Hematopoietic multipotent progenitor cell treated with erythropoietin and hydrocortisone succinate and interleukin-3 and kit ligand, for 4 days (in vitro differentiated cells): ENCODE measurements around the gene ANTXR1.

Source experiments
- DNase-seq: peaks from one replicate; pipeline ENCODE4 v3.0.0-alpha.2; 2015

The ANTXR1 gene

DNA sequence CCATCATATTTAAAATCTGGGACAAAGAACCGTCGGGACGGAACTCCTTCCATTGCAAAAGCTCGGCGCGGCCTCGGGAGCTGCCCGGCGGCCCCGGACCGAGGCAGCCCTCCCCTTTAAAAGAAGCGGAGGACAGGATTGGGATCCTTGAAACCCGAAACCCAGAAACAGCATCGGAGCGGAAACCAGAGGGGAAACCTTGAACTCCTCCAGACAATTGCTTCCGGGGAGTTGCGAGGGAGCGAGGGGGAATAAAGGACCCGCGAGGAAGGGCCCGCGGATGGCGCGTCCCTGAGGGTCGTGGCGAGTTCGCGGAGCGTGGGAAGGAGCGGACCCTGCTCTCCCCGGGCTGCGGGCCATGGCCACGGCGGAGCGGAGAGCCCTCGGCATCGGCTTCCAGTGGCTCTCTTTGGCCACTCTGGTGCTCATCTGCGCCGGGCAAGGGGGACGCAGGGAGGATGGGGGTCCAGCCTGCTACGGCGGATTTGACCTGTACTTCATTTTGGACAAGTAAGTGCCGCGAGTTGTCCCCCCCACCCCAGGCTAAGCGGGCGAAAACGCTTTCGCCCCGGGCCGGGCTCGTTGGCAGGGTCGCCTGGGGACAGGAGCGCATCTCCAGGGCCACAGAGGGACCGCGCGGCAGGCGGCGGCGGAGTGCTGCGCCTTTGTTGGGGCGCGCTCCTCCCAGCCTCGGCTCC, at the start of gene ANTXR1:
Gene ANTXR1, plus strand, starts transcription at position 38 of the 698 bp plus-strand sequence. Its CDS starts 321 bp downstream, at position 359.
- DNase-seq = peak; percentile 43

DNA sequence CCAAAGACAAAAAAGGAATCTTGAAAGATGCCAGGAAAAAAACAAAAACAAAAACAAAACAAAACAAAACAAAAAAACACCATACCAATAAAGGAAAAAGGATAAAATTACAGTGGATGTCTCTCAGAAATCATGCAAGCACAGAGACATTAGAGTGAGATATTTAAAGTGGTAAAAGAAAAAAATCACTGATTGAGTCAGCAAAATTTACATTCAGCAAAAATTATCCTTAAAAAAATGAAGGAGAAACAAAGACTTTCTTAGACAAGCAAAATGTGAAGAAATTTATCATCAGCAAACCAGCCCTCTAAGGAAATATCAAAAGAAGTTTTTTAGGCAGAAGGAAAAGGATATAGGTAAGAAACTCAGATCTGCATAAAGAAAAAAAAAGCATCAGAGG, 48.7 kb upstream of the ANTXR1 start:
- DNase-seq = no peak

DNA sequence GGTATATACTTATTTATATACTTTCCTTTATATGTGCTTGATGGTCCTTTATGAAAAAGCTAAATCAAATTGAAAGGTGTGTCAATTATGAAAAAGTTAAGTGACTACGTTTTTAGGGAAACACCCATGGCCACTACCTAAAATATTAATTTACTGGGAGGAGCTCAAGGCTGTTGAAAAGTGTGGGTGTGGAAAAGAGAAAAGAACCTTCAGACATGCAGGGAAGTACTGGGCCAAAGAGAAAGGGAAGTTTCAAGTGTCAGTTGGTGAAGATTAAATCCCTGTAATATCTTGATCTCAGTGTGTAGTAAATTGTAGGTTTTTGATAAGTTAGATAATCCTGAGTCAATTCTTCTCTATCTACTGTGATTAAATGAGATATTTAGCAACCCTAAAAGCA, 44.8 kb upstream of the ANTXR1 start:
- DNase-seq = no peak

DNA sequence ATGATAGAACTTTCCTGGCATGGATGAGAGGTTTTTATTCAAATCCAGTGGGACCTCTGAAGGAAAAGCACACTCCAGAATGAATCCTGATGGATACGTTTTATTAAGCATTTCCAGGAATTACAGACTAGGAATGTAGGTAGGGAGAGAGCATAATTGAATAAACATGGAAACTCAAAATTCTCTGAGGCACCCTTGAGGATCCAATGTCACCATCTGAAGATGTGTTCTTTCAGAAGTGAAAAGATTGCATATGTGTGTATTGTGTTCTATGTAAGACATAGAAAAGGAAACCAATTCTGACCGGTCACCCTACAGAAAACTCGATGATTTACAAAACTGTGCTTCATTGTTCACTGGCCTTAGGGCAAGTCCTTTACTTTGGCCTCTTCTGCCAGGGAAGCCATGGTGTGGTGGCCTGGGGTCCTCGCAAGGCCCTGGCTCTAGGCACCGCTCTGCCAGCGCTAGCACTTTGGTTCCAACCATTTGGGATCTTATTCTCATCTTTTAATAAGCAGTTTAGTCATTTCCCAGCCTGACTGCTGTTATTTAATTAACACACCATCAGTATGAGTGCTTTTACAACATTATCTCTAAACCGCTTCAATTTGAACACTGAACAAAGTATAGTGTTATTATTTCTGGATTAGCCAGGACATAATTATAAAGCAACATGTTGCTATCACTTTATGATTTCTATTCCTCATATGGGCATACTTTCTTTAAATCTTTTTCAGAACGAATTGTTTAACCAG, 43.1 kb upstream of the ANTXR1 start:
- DNase-seq = no peak

DNA sequence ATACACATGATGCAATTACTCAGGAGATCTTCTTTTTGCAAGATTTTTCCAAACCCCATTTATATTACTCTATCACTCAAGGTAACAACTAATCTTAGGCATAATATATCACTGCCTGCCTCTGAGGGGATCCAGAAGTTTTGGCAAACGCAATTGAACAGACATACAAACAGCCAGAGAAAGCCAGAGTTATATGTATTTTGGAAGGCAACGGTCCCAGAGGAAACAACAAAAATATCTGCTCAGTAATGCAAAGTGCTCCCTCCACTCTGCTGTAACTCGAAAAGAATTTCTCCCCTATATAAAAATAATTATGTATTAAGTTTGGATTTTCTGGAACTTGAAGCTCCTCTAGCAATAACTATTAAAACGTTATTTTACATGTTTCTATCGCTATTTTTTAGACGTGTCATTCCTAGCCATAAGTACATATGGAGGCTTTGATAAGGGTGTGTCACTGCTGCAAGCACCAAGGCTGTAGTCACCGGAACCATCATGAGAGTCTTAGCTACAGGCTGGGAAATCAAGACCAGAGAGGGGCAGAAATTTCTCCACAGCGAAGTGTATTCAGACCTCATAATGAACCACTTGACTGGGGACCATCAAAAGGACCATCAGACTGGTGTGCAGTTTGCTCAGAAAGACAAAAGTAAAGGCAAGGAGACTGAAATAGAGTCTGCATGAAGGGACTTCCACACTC, 42.3 kb upstream of the ANTXR1 start:
- peak; percentile 14 for DNase-seq

DNA sequence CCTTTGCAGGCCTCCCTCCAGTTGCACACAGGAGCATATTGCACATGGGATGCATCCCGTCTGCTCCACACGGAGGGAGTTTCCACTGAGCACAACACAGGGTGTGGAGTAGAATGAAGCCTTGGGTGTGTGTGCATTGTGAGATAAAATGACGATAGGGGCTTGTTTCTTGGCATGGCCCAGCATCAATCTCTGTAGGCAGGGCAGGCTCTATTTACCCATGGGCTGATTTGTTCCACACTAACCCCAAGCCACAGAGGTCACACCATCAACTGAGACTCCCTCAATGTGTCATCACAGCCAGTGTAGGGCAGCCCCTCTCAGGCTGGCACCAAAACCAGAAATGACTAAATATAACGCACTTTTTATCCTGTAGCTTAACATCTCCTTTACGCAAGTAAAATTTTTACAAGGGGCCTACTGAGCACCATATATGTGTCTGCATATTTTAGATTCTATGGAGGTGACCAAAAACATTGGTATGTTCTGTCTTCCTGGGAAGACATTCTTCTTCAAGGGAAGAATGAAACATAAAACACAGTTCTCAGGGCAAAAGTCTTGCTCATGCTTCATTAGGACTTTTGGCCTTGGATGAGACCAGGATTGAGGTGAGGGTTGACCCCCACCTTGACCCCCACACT, 41.3 kb upstream of the ANTXR1 start:
- peak; percentile 8 for DNase-seq

DNA sequence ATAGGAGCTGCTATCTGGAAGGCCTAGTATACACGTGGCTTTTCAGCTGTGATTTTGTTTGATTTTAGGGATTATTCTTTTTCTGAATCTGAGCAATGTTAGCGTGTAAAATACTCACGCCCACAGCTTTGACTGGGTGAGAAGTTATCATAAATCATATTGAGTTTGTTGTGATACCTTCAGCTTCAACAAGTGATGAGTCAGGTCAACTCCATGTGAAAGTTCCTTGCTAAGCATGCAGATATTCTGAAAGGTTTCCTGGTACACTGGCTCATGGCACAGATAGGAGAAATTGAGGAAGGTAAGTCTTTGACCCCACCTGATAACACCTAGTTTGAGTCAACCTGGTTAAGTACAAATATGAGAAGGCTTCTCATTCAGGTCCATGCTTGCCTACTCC, 38.7 kb upstream of the ANTXR1 start, which contains the start of gene GKN1:
Gene GKN1, plus strand, starts transcription at position 386 of the 400 bp plus-strand sequence. CDS start 42 bp downstream, outside the sequence.
- no peak for DNase-seq

DNA sequence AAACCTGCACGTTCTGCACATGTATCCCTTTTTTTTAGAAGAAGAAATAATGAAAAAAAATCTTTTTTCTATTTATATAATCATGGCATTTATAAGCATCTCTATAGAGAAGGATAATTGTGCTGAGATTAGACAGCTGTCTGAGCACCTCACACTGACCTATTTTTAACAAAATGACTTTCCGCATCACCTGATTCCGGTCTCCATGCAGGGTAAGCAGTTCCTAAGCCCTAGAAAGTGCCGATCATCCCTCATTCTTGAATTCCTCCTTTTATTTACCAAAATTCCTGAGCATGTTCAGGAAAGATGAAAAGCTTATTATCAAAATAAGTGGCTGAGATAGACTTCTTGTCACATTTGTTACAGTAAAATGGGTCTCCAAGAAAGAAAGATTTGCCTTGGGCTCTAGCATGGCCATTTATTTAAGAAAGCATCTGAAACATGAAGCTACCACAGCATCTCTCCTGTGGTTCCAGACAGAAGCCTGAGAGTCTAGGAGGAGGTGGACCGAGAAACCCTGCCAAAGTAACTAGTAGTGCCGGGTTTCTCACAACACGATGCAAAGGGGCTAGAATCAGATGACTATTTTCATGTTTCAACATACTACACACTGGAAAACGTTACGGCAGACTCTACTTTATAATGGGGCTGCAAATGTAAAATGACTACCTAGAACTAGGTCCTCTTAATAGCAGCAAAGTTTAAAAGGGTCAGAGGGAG, 37.9 kb upstream of the ANTXR1 start:
- DNase-seq = no peak

DNA sequence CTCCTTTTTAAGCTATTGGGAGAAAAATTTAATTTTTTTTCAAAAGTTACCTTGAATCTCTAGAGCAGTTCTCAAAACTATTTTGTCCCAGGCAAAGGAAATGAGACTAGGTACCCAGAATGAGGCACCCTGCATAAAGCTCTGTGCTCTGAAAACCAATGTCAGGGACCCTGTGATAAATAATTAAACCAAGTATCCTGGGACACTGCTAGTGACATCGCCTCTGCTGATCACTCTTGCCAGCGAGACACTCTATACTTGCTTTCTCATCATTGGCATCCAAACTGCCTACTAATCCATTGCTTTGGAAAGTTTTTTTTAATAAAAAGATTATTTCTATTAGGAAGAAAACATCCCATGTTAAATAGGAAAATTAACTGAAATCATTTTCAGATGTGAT, 37.1 kb upstream of the ANTXR1 start:
- no peak for DNase-seq

DNA sequence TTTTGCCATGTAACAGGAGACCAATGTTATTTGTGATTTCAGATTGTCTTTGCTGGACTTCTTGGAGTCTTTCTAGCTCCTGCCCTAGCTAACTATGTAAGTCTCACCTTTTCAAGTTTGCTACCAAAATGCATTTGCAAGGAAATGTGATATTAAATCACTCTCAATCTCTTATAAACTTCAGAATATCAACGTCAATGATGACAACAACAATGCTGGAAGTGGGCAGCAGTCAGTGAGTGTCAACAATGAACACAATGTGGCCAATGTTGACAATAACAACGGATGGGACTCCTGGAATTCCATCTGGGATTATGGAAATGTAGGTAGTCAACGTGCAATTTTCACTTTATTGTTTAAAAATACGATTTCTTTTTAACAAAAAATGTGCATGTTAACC, 35.5 kb upstream of the ANTXR1 start:
- no peak for DNase-seq

DNA sequence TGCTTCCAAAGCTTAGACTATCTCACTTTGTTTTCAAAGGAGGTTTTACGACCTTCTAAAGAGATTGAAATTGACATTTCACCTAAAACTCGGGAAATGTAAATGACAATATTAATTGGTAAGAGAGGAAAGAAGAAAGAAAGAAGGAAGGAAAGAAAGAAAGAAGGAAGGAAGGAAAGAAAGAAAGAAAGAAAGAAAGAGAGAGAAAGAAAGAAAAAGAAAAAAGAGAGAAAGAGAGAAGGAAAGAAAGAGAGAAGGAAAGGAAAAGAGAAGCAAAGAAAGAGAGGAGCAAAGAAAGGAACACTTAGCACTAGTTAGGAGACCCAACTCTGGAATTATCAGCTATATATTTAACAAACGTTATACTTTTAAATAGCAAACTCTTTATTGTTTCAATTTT, 34.9 kb upstream of the ANTXR1 start:
- DNase-seq = no peak

DNA sequence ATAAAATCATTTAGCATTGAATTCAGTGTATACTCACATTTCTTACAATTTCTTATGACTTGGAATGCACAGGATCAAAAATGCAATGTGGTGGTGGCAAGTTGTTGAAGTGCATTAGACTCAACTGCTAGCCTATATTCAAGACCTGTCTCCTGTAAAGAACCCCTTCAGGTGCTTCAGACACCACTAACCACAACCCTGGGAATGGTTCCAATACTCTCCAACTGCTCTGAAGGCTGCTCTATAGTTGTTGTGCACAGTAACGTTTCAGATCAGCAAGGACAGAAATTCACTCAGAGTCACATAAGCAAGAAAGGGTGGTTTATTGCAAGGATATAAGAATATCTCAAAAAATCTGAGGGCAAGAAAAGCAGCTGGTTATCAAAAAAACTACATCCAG, 32.0 kb upstream of the ANTXR1 start:
- DNase-seq = peak; percentile 7

DNA sequence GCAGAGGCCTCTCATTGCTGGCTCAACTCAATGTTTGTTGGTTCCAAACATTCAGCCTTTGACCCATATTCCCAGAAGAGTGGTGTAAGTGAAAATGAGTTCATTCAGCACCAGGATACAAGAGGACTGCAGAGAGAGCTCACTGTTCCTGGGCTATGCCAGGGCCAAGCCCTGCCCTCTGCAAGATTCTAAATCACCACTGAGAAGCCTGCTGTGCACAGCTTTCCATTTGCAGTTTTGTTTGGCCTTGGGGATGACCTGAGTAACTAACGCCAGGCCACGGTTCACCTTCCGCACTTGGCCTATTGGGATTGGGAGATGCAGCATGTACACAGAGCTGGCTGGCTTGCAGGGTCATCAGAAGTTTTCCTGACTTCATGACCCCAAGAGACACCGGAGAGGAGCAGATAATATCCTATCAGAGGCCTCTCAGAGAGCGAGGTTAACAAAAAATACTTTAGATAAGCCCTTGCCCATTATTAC, 25.9 kb upstream of the ANTXR1 start:
- DNase-seq = no peak

DNA sequence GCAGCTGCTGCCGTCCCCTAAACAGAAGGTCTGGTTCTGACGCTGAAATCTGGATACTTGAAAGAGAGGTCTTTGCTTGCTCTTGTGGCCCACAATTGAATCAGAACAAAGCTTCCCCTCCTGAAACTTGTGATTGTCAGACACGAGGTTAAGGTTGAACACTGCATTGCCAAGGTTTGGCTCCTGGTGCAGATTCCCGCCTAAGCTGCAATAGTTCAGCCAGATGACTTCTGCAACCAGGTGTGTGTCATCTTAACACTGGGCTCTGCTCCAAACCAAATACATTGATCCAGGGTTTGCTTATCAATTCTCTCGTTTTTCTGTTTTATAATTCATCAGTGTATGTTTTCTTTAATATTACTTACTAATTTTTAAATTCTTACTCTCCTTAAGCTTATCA, 23.9 kb upstream of the ANTXR1 start:
- no peak for DNase-seq

DNA sequence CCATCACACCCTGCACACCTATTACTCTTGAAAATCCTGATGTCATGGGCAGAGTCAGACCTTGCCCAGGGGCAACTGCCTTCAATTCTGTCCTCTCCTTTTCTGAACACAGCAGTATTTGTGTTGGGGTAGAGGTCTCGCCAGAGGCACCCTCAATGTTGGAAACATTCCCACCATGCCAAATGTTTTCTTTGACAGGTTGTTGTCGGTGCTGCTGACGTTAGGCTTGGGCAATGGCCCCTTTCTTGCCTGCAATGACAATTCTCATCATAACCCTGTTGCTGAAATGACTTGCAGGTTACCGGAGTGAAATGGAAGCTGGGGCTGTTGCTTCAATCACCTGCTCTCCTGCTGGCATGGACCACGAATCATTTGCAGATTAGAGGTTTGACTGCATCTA, 20.6 kb upstream of the ANTXR1 start:
- no peak for DNase-seq

DNA sequence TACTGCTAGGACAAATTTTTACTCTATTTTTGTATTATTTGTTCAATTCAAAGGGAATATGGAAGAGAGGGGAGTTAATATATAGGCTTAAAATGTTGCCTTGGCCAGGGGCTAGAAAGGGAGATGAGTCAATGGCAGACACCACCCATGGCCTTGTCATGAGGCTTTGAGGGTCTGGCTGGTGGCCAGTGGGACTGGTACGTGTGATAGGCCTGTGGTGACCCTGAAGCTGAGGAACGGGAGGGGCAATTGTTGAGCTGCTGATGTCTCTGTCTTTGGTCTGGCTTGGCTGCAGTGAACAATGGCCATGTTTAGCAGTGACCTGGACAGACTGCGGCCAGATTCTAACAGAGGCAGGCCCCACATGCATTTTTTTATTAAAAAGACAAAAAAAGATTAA, 20.0 kb upstream of the ANTXR1 start:
- DNase-seq = peak; percentile 69

DNA sequence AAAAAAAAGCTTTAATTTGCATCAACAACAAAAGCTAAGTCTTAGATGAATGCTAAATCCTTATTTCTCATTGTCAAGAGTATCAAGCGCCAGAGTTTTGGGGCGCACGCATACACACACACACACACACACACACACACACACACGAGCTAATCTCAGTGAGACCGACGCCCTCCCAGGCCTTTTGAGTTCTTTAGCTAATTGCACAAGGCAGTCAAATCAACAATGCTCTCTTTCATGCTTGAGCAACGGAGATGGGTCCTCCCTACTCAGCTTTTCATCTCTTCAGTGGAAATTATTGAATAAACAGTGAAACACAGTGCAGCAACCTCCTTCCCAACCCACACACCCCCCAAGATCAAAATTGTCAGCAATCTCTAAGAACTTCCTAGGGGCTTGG, 19.3 kb upstream of the ANTXR1 start:
- DNase-seq = no peak

DNA sequence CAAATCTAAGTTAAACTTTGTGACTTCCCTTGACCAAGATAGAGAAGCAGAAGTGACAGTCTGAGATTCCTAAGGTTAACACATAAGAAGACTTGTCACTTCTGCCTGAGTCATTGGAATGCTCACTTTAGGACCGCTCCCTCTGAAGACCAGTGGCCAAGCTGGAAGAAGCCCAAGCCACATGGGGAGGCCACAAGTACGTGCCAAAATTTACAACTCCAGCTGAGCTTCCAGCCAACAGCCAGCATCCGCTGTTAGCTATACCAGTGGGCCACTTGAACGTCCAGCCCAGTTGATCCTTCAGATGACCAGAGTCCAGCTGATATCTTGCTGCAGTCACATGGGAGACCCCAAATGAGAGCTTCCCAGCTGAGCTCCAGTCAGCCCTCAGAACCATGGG, 18.1 kb upstream of the ANTXR1 start:
- no peak for DNase-seq

DNA sequence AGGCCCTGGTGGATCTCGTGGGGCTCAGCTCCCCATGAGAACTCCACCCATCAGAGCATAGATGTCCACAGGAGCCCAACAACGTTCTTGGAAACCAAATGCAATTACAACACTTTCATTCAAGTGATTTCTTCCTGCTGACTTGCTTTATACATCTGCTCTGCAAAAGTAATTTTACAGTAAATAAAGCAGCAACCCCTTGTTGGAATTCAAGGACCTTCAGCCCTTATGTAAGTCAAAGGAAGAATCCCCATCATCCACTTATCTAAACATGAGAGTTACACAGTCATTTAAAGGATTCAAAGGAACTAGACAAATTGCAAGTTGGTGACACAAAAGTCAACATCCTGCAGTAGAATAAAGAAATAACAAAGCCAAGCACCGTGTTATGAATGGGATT, 17.1 kb upstream of the ANTXR1 start:
- DNase-seq = no peak

DNA sequence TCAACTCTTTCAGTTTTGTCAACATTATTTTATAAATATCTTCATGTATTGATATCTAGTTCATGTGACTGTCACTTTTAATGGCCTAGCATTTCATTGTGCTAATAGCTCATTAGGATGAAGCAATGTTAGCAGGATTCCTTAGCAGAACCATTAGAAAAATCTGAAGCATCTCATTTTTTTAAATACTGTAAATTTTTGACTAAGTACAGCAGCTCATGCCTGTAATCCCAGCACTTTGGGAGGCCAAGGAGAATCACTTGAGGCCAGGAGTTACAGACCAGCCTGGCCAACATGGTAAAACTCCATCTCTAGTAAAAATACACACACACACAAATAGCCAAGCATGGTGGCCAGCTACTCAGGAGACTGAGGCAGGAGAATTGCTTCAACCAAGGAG, 15.6 kb upstream of the ANTXR1 start:
- no peak for DNase-seq

DNA sequence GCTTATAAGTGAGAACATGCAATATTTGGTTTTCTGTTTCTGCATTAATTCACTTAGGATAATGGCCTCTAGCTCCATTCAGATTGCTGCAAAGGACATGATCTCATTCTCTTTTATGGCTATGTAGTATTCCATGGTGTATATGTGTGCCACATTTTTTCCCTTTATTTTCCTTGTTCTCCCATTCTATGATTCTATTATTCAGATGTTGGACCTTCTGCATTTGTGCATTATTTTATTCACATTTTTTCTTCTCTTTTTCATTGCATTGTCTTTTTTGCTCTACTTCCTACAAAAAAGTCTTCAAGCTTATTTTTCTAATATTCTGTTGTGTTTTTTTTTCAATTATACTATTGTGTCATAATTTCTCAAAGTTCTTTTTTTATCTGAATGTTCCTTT, 11.1 kb upstream of the ANTXR1 start:
- no peak for DNase-seq

DNA sequence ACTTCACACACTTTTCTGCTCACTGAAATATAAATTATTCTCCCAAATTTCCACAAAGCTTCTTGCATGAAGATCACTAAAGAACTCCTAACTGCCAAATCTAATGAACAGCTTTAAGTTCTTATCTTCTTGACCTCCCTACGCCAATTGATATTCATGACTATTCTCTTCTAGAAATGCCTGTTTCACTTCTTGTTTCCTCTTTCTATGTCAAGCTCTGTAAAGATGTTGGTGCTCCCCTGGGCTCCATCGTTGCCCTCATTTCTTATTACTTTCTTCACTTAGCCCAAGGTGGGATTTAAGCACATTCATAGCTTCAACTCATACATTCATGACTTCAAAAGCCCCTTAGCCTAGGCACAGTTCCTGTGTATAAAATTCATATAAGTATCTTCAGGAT, 9.2 kb upstream of the ANTXR1 start:
- no peak for DNase-seq

DNA sequence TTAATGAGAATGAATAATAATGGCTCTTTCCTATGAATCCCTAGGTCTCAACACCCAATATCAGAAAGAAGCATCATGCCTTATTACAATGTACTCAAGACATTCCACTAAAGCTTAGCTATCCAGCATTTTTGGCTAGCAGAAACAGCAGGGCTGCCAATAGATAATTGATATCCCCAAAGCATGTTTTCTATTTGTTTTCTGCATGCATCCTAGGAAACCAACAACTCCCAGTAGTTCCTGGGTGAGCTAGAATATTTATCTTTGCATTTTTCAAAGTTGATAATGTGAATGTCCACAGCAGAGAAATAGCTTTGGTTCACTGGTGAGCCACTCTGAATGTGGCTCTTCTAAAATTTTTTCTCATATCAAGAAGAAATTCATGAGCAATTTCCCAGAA, 5.8 kb upstream of the ANTXR1 start:
- no peak for DNase-seq
